T-helper 17 cell (primary cell): ENCODE results near the gene PSMD11. TPM values are rescaled to one million over a fixed set of nuclear protein-coding genes. Genes with fewer than 3 reads are reported as not detected.

Source experiments
- ATAC-seq: fragments of 150-1000 bp; cut with Tn5 transposase; 2 replicates; pipeline ENCODE4 v1.10.0; 2021; ENCODE audit warnings: mild to moderate bottlenecking, moderate library complexity
- DNase-seq, 3 donors: peaks; one replicate each; pipeline versions ENCODE4 v3.0.0 to v3.0.0-alpha.2; 2020 to 2021
- H3K9me3 ChIP-seq: one replicate; pipeline ENCODE4 v1.7.0; 2013; ENCODE audit warnings: low read length, mild to moderate bottlenecking; ENCODE audit not compliant: control insufficient read depth, poor library complexity, severe bottlenecking
- H3K27ac Mint-ChIP-seq: one replicate; pipeline ENCODE4 v1.8.0; 2022; ENCODE audit warnings: mild to moderate bottlenecking, moderate library complexity, mixed read lengths
- H3K27me3 Mint-ChIP-seq: one replicate; pipeline ENCODE4 v1.8.0; 2022; ENCODE audit warnings: mixed read lengths
- H3K36me3 Mint-ChIP-seq: one replicate; pipeline ENCODE4 v1.8.0; 2022; ENCODE audit warnings: low read depth, mixed read lengths
- H3K4me1 Mint-ChIP-seq: one replicate; pipeline ENCODE4 v1.8.0; 2022; ENCODE audit warnings: mild to moderate bottlenecking, mixed read lengths
- H3K4me3 Mint-ChIP-seq: one replicate; pipeline ENCODE4 v1.8.0; 2022; ENCODE audit warnings: mild to moderate bottlenecking, moderate library complexity, mixed read lengths
- total RNA-seq, 4 donors: library from RNA in 2 of 4; stranded (reverse) in 2 of 4; gene quantifications; one replicate each; pipeline ENCODE4 v1.2.3 and lab custom pipeline; 2022 to 2026

Gene PSMD11
- total RNA-seq, 2 donors from 2014 or later = 66.1 to 81.7 TPM

GRCh38 chr17:32477220-32477619, 32.9 kb downstream of the PSMD11 start:
- DNase-seq (no peak), ATAC-seq (no peak)
- Mint-ChIP-seq H3K36me3 (peaks cover 13% of the 10 kb centered on the region), H3K4me3 (no peak overlapping the region), H3K27ac (no peak overlapping the region), H3K4me1 (peaks cover 5% of the 10 kb centered on the region), H3K27me3 (no peaks in the 10 kb centered on the region)
- H3K9me3 ChIP-seq = no peaks in the 10 kb centered on the region

GRCh38 chr17:32479074-32479617, 34.8 kb downstream of the PSMD11 start:
- ATAC-seq = no peak
- H3K27ac Mint-ChIP-seq = no peak overlapping the region
- peaks cover 11% of the 10 kb centered on the region for H3K4me1 Mint-ChIP-seq
- no peaks in the 10 kb centered on the region for H3K9me3 ChIP-seq
- H3K36me3 Mint-ChIP-seq = peaks cover 13% of the 10 kb centered on the region
- DNase-seq = no peak
- H3K27me3 Mint-ChIP-seq = no peaks in the 10 kb centered on the region
- H3K4me3 Mint-ChIP-seq = peak overlapping the region; percentile 45

GRCh38 chr17:32481193-32481592, 36.9 kb downstream of the PSMD11 start:
- no peak overlapping the region for H3K4me3 Mint-ChIP-seq
- ATAC-seq (no peak), DNase-seq (no peak)
- H3K27me3 Mint-ChIP-seq = no peaks in the 10 kb centered on the region
- H3K27ac Mint-ChIP-seq = peak overlapping the region; percentile 84
- H3K4me1 Mint-ChIP-seq = peaks cover 11% of the 10 kb centered on the region
- H3K36me3 Mint-ChIP-seq = peaks cover 11% of the 10 kb centered on the region
- H3K9me3 ChIP-seq = no peaks in the 10 kb centered on the region

GRCh38 chr17:32482568-32483320, 38.4 kb downstream of the PSMD11 start:
- Mint-ChIP-seq H3K27ac (peak overlapping the region; percentile 92), H3K4me1 (peaks cover 14% of the 10 kb centered on the region), H3K4me3 (no peak overlapping the region), H3K27me3 (no peaks in the 10 kb centered on the region), H3K36me3 (peaks cover 11% of the 10 kb centered on the region)
- ATAC-seq (no peak), DNase-seq (no peak)
- H3K9me3 ChIP-seq = no peaks in the 10 kb centered on the region

- Mint-ChIP-seq H3K4me3 (peak overlapping the region; percentile 69), H3K36me3 (peaks cover 13% of the 10 kb centered on the region), H3K27ac (peak overlapping the region; percentile 92), H3K4me1 (peaks cover 20% of the 10 kb centered on the region), H3K27me3 (no peaks in the 10 kb centered on the region)
- H3K9me3 ChIP-seq = no peaks in the 10 kb centered on the region
- DNase-seq = no peak
- peak; percentile 37 for ATAC-seq
These were observed 39.2 kb downstream of the PSMD11 start for GRCh38 chr17:32483451-32484019.

GRCh38 chr17:32484041-32484461, 39.7 kb downstream of the PSMD11 start:
- Mint-ChIP-seq H3K27me3 (no peaks in the 10 kb centered on the region), H3K4me3 (no peak overlapping the region), H3K36me3 (peaks cover 13% of the 10 kb centered on the region), H3K4me1 (peaks cover 25% of the 10 kb centered on the region), H3K27ac (peak overlapping the region; percentile 92)
- DNase-seq = no peak
- H3K9me3 ChIP-seq = no peaks in the 10 kb centered on the region
- ATAC-seq = no peak

GRCh38 chr17:32484628-32485027, 40.3 kb downstream of the PSMD11 start:
- no peaks in the 10 kb centered on the region for H3K9me3 ChIP-seq
- Mint-ChIP-seq H3K27ac (peak overlapping the region; percentile 92), H3K4me3 (no peak overlapping the region), H3K4me1 (peaks cover 29% of the 10 kb centered on the region), H3K27me3 (no peaks in the 10 kb centered on the region), H3K36me3 (peaks cover 10% of the 10 kb centered on the region)
- ATAC-seq = no peak
- DNase-seq = no peak

- ATAC-seq = no peak
- Mint-ChIP-seq H3K4me1 (peaks cover 33% of the 10 kb centered on the region), H3K27ac (peak overlapping the region; percentile 51), H3K36me3 (peaks cover 9% of the 10 kb centered on the region), H3K27me3 (no peaks in the 10 kb centered on the region), H3K4me3 (peak overlapping the region; percentile 85)
- no peak for DNase-seq
- no peaks in the 10 kb centered on the region for H3K9me3 ChIP-seq
These were observed 41.2 kb downstream of the PSMD11 start for GRCh38 chr17:32485261-32486110.

GRCh38 chr17:32486111-32486700, 41.9 kb downstream of the PSMD11 start:
- Mint-ChIP-seq H3K27me3 (no peaks in the 10 kb centered on the region), H3K27ac (peak overlapping the region; percentile 51), H3K4me3 (peak overlapping the region; percentile 85), H3K4me1 (peaks cover 35% of the 10 kb centered on the region), H3K36me3 (peaks cover 6% of the 10 kb centered on the region)
- H3K9me3 ChIP-seq = no peaks in the 10 kb centered on the region
- DNase-seq = peak; percentile 66 to 74 (median 70)
- ATAC-seq = peak; percentile 82

GRCh38 chr17:32486701-32487472, 42.6 kb downstream of the PSMD11 start, which contains the start of gene CDK5R1:
CDK5R1 (plus strand) TSS chr17:32486993; CDS start chr17:32487621, 628 bp downstream.
- no peaks in the 10 kb centered on the region for H3K9me3 ChIP-seq
- Mint-ChIP-seq H3K27ac (peak within 1 kb of the TSS; percentile 85), H3K27me3 (no peaks in the 10 kb centered on the region), H3K4me3 (peak within 1 kb of the TSS; percentile 94), H3K36me3 (peaks cover 2% of the 10 kb centered on the region), H3K4me1 (peaks cover 37% of the 10 kb centered on the region)
- DNase-seq = peak; percentile 68 to 71 (median 70)
- ATAC-seq = peak; percentile 79

GRCh38 chr17:32487473-32488176, 43.3 kb downstream of the PSMD11 start:
- H3K4me1 Mint-ChIP-seq = peaks cover 42% of the 10 kb centered on the region
- H3K4me3 Mint-ChIP-seq = peak overlapping the region; percentile 94
- no peaks in the 10 kb centered on the region for H3K9me3 ChIP-seq
- no peak for ATAC-seq
- DNase-seq = no peak
- peak overlapping the region; percentile 85 for H3K27ac Mint-ChIP-seq
- no peaks in the 10 kb centered on the region for H3K27me3 Mint-ChIP-seq
- peaks cover 2% of the 10 kb centered on the region for H3K36me3 Mint-ChIP-seq

GRCh38 chr17:32488177-32488542, 43.9 kb downstream of the PSMD11 start:
- H3K9me3 ChIP-seq = no peaks in the 10 kb centered on the region
- Mint-ChIP-seq H3K27ac (peak overlapping the region; percentile 85), H3K4me1 (peaks cover 47% of the 10 kb centered on the region), H3K36me3 (peaks cover 2% of the 10 kb centered on the region), H3K27me3 (no peaks in the 10 kb centered on the region), H3K4me3 (peak overlapping the region; percentile 94)
- DNase-seq (no peak), ATAC-seq (no peak)
